ENCODE data around the gene FBXO27.

FBXO27 gene

DNA sequence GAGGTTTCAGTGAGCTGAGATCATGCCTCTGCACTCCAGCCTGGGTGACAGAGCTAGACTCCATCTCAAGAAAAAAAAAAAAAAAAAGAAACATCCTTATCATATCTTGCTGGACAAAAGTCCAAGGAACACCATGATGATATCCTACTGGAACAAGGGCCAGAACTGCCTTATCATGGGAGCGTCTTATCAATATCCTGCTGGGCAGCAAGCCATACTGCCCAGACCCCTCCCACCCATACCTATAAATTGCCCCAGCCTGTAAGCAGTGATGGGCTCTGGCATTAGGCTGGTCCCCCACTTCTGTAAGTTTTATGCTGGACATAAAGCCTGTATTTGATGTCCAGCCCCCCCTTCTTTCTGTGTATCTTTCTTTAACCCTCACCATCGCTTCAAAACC is 14.7 kb upstream of the FBXO27 start:
- no peaks in the 10 kb centered on the region for H3K4me1 ChIP-seq (ENCODE audit: insufficient read depth, low read length)
- DNase-seq = no peak
- peaks cover 7% of the 10 kb centered on the region for H3K9me3 ChIP-seq (ENCODE audit: insufficient read depth, low read length, severe bottlenecking)
- H3K36me3 ChIP-seq (ENCODE audit: insufficient read depth, low read length) = no peaks in the 10 kb centered on the region
- H2AFZ ChIP-seq (ENCODE audit: low read depth, low read length) = no peak overlapping the region
- H3K9ac ChIP-seq (ENCODE audit: low read depth, low read length) = no peak overlapping the region
- TF ChIP-seq, protein P1, sequence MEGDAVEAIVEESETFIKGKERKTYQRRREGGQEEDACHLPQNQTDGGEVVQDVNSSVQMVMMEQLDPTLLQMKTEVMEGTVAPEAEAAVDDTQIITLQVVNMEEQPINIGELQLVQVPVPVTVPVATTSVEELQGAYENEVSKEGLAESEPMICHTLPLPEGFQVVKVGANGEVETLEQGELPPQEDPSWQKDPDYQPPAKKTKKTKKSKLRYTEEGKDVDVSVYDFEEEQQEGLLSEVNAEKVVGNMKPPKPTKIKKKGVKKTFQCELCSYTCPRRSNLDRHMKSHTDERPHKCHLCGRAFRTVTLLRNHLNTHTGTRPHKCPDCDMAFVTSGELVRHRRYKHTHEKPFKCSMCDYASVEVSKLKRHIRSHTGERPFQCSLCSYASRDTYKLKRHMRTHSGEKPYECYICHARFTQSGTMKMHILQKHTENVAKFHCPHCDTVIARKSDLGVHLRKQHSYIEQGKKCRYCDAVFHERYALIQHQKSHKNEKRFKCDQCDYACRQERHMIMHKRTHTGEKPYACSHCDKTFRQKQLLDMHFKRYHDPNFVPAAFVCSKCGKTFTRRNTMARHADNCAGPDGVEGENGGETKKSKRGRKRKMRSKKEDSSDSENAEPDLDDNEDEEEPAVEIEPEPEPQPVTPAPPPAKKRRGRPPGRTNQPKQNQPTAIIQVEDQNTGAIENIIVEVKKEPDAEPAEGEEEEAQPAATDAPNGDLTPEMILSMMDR (IDR thresholded peaks at IDR 0.05; ENCODE audit: borderline replicate concordance, extremely low read depth, low read length, poor library complexity, severe bottlenecking) = no peak
- TF ChIP-seq EZH2 (IDR thresholded peaks at IDR 0.05; ENCODE audit: borderline replicate concordance, low read depth, low read length, severe bottlenecking) = no peak
- no peaks in the 10 kb centered on the region for H3K27me3 ChIP-seq (ENCODE audit: insufficient read depth, low read length, poor library complexity)
- no peak for ATAC-seq (ENCODE audit: insufficient read depth, low read depth)
- no peaks in the 10 kb centered on the region; the same call in 1 of the 2 replicates for H4K20me1 ChIP-seq (ENCODE audit: insufficient read depth, low read length)
- no peak overlapping the region for H3K4me3 ChIP-seq (ENCODE audit: low read depth in 1 of 2, low read length in 2 of 2)
- H3K79me2 ChIP-seq (ENCODE audit: insufficient read depth, low read length) = no peaks in the 10 kb centered on the region
- no peak overlapping the region for H3K4me2 ChIP-seq (ENCODE audit: insufficient read depth, low read length)
- no peak overlapping the region for H3K27ac ChIP-seq (ENCODE audit: low read length)

DNA sequence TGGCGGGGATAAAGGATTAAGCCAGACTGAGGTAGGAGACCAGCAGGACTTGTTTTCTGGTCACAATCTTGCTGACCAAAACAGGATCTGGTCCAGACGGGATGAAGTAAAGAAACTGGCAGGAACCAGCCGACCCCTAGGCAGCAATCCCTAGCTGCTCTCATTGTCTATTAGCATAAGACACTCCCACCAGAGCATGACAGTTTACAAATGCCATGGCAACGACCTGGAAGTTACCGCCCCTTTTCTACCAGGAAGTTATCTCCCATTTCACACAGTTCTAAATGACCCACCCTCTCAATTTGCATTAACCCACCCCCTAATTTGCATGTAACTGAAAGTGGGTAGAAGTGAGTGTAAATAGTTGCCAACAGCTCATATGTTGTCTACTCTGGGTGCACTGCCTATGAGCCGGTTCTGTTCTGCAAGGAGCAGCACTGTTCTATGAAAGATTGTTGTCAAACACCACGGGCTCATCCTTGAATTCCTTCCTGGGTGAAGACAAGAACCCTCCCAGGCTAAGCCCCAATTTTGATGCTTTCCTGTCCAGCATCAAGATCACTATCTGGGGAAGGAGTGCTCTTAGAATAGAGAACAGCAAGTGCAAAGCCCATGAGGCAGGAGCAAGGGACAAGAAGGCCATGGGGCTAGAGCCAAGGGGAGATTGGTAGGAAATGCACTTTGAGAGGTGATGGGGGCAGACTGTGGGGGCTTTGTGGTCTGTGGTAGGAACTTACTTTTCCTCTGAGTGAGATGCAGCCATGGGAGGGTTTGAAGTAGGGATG is 13.9 kb upstream of the FBXO27 start:
- H3K36me3 ChIP-seq (ENCODE audit: insufficient read depth, low read length) = no peaks in the 10 kb centered on the region
- H4K20me1 ChIP-seq (ENCODE audit: insufficient read depth, low read length) = no peaks in the 10 kb centered on the region
- H2AFZ ChIP-seq (ENCODE audit: low read depth, low read length) = no peak overlapping the region
- H3K9ac ChIP-seq (ENCODE audit: low read depth, low read length) = no peak overlapping the region
- TF ChIP-seq EZH2 (IDR thresholded peaks at IDR 0.05; ENCODE audit: borderline replicate concordance, low read depth, low read length, severe bottlenecking) = no peak
- TF ChIP-seq, protein P1 (IDR thresholded peaks at IDR 0.05; ENCODE audit: borderline replicate concordance, extremely low read depth, low read length, poor library complexity, severe bottlenecking) = no peak
- no peaks in the 10 kb centered on the region for H3K27me3 ChIP-seq (ENCODE audit: insufficient read depth, low read length, poor library complexity)
- no peaks in the 10 kb centered on the region for H3K79me2 ChIP-seq (ENCODE audit: insufficient read depth, low read length)
- H3K4me2 ChIP-seq (ENCODE audit: insufficient read depth, low read length) = no peak overlapping the region
- H3K27ac ChIP-seq (ENCODE audit: low read length) = no peak overlapping the region
- H3K4me3 ChIP-seq (ENCODE audit: low read depth in 1 of 2, low read length in 2 of 2) = no peak overlapping the region
- H3K9me3 ChIP-seq (ENCODE audit: insufficient read depth, low read length, severe bottlenecking) = peaks cover 7% of the 10 kb centered on the region
- no peak for ATAC-seq (ENCODE audit: insufficient read depth, low read depth)
- no peak for DNase-seq
- H3K4me1 ChIP-seq (ENCODE audit: insufficient read depth, low read length) = no peaks in the 10 kb centered on the region

DNA sequence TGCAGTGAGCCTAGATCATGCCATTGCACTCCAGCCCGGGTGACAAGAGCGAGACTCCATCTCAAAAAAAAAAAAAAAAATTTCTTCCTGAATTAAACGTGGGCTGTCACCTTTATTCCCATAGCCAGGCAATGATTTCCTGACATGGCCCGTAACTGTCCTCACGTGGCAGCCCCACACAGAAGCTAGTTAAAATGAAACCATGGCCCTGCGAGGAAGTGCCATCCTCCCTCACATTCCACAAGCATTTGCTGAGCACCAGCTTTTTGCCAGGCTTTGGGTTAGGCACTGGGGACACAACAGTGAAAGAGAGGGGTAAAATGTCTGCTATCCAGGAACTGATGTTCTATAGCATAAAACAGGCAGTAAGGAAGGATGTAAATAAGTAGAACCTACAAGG is 13.2 kb upstream of the FBXO27 start:
- Histone ChIP-seq H3K79me2 (ENCODE audit: insufficient read depth, low read length) (no peaks in the 10 kb centered on the region), H3K27me3 (ENCODE audit: insufficient read depth, low read length, poor library complexity) (no peaks in the 10 kb centered on the region), H3K4me1 (ENCODE audit: insufficient read depth, low read length) (no peaks in the 10 kb centered on the region), H3K4me2 (ENCODE audit: insufficient read depth, low read length) (no peak overlapping the region), H3K4me3 (ENCODE audit: low read depth in 1 of 2, low read length in 2 of 2) (no peak overlapping the region), H4K20me1 (ENCODE audit: insufficient read depth, low read length) (no peaks in the 10 kb centered on the region), H3K36me3 (ENCODE audit: insufficient read depth, low read length) (no peaks in the 10 kb centered on the region), H3K27ac (ENCODE audit: low read length) (no peak overlapping the region), H2AFZ (ENCODE audit: low read depth, low read length) (no peak overlapping the region), H3K9me3 (ENCODE audit: insufficient read depth, low read length, severe bottlenecking) (peaks cover 7% of the 10 kb centered on the region), H3K9ac (ENCODE audit: low read depth, low read length) (no peak overlapping the region)
- no peak for TF ChIP-seq EZH2 (IDR thresholded peaks at IDR 0.05; ENCODE audit: borderline replicate concordance, low read depth, low read length, severe bottlenecking)
- TF ChIP-seq, protein P1 (IDR thresholded peaks at IDR 0.05; ENCODE audit: borderline replicate concordance, extremely low read depth, low read length, poor library complexity, severe bottlenecking) = no peak
- ATAC-seq (ENCODE audit: insufficient read depth, low read depth) (no peak), DNase-seq (no peak)
